Subcutaneous adipose tissue (tissue), 4 donors: Measurements from ENCODE around the gene SELENOH. TPM values are rescaled to one million over a fixed set of nuclear protein-coding genes. Genes with fewer than 3 reads are reported as not detected.

Source experiments
- CTCF ChIP-seq: fragments of 450-650 bp; IDR thresholded peaks from one replicate; pipeline ENCODE4 v1.5.1; 2016; ENCODE audit warnings: low read depth, mild to moderate bottlenecking, control low read depth, antibody characterized with exemption, moderate library complexity
- total RNA-seq, 4 donors: library from RNA; depleted of rRNA; stranded (reverse); fragments of >200 nt; gene quantifications; one replicate each; pipeline ENCODE4 v1.1.0, GENCODE V29; 2016

Gene SELENOH
- total RNA-seq, 4 donors from 2014 or later = 72.2 to 129 (median 116) TPM

- TF ChIP-seq CTCF = no peak
These were observed 29.7 kb upstream of the SELENOH start, which contains the start of gene MED19 for GRCh38 chr11:57711414-57712255. MED19 (minus strand) TSS chr11:57712215; CDS start chr11:57712179, 36 bp downstream.

GRCh38 chr11:57712256-57713150, 28.8 kb upstream of the SELENOH start, which contains the start of gene TMX2:
TMX2 (plus strand) TSS chr11:57712593; CDS start chr11:57712619, 26 bp downstream.
- TF ChIP-seq CTCF = no peak

- TF ChIP-seq CTCF = no peak
These were observed 27.5 kb upstream of the SELENOH start for GRCh38 chr11:57713835-57714234.

GRCh38 chr11:57727185-57727584, 14.1 kb upstream of the SELENOH start:
- TF ChIP-seq CTCF = no peak

GRCh38 chr11:57728829-57729228, 12.5 kb upstream of the SELENOH start:
- no peak for TF ChIP-seq CTCF

- no peak for TF ChIP-seq CTCF
These were observed 11.8 kb upstream of the SELENOH start for GRCh38 chr11:57729479-57729878.

- TF ChIP-seq CTCF = no peak
These were observed 8.6 kb upstream of the SELENOH start for GRCh38 chr11:57732661-57733060.
